ENCODE results near the gene H2BK1.

Gene H2BK1

GRCh38 chr7:151186640-151187408 is 23.5 kb downstream of the H2BK1 start, which contains the start of gene ASB10:
ASB10 (minus strand) TSS chr7:151187250; CDS start chr7:151187130, 120 bp downstream.
- Histone ChIP-seq H3K27ac (no peak within 1 kb of the TSS), H3K4me3 (ENCODE audit: low read depth, low read length) (no peak within 1 kb of the TSS), H3K27me3 (replicated peaks) (peaks cover 10% of the 10 kb centered on the region), H3K36me3 (replicated peaks) (no peaks in the 10 kb centered on the region)
- TF ChIP-seq, protein P1, sequence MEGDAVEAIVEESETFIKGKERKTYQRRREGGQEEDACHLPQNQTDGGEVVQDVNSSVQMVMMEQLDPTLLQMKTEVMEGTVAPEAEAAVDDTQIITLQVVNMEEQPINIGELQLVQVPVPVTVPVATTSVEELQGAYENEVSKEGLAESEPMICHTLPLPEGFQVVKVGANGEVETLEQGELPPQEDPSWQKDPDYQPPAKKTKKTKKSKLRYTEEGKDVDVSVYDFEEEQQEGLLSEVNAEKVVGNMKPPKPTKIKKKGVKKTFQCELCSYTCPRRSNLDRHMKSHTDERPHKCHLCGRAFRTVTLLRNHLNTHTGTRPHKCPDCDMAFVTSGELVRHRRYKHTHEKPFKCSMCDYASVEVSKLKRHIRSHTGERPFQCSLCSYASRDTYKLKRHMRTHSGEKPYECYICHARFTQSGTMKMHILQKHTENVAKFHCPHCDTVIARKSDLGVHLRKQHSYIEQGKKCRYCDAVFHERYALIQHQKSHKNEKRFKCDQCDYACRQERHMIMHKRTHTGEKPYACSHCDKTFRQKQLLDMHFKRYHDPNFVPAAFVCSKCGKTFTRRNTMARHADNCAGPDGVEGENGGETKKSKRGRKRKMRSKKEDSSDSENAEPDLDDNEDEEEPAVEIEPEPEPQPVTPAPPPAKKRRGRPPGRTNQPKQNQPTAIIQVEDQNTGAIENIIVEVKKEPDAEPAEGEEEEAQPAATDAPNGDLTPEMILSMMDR (IDR thresholded peaks at IDR 0.05; ENCODE audit: low read depth, low read length, missing control alignments), result no peak
- in situ Hi-C loops (cut with HindIII; ENCODE audit: low pct_ligation_motif_present, low sequenced_read_pairs), result no loop called here
- DNase-seq, result no peak

GRCh38 chr7:151185762-151186639 is 24.3 kb downstream of the H2BK1 start:
- Histone ChIP-seq H3K27ac (no peak overlapping the region), H3K4me3 (ENCODE audit: low read depth, low read length) (no peak overlapping the region), H3K27me3 (replicated peaks) (peaks cover 12% of the 10 kb centered on the region), H3K36me3 (replicated peaks) (no peaks in the 10 kb centered on the region)
- no peak for DNase-seq
- in situ Hi-C loops (cut with HindIII; ENCODE audit: low pct_ligation_motif_present, low sequenced_read_pairs), result no loop called here
- TF ChIP-seq, protein P1 (IDR thresholded peaks at IDR 0.05; ENCODE audit: low read depth, low read length, missing control alignments), result no peak

GRCh38 chr7:151181011-151181431 is 29.3 kb downstream of the H2BK1 start:
- TF ChIP-seq, protein P1 (IDR thresholded peaks at IDR 0.05; ENCODE audit: low read depth, low read length, missing control alignments), result no peak
- Histone ChIP-seq H3K27me3 (replicated peaks) (peaks cover 33% of the 10 kb centered on the region), H3K27ac (no peak overlapping the region), H3K36me3 (replicated peaks) (no peaks in the 10 kb centered on the region), H3K4me3 (ENCODE audit: low read depth, low read length) (no peak overlapping the region)
- no peak for DNase-seq
- in situ Hi-C loops (cut with HindIII; ENCODE audit: low pct_ligation_motif_present, low sequenced_read_pairs), result no loop called here

DNA sequence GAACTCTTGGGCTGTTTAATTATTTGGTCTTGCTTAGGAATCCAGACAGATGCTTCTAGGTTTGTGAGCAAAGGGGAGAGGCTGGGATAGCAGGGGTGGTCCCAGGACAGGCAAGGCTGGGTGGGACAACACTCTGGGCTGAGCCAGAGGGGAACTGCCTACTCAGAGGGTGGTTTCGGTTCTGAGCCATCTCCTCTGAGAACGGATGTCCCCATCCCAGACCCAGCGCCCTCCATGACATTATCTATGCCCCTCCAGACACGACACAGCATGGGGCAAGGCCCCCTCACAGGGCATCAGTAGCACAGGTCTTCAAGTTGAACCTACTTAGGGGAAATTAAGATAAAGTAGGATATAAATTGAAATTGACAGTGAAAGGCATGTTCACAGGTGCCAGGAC is 30.3 kb downstream of the H2BK1 start:
- no peak for DNase-seq
- H3K27me3 ChIP-seq (replicated peaks), result peaks cover 38% of the 10 kb centered on the region
- H3K4me3 ChIP-seq (ENCODE audit: low read depth, low read length), result no peak overlapping the region
- H3K27ac ChIP-seq, result no peak overlapping the region
- in situ Hi-C loops (cut with HindIII; ENCODE audit: low pct_ligation_motif_present, low sequenced_read_pairs), result no loop called here
- H3K36me3 ChIP-seq (replicated peaks), result no peaks in the 10 kb centered on the region
- TF ChIP-seq, protein P1 (IDR thresholded peaks at IDR 0.05; ENCODE audit: low read depth, low read length, missing control alignments), result no peak

- peaks cover 40% of the 10 kb centered on the region for H3K27me3 ChIP-seq (replicated peaks)
- no peak for DNase-seq
- TF ChIP-seq, protein P1 (IDR thresholded peaks at IDR 0.05; ENCODE audit: low read depth, low read length, missing control alignments), result no peak
- in situ Hi-C loops (cut with HindIII; ENCODE audit: low pct_ligation_motif_present, low sequenced_read_pairs), result no loop called here
- H3K36me3 ChIP-seq (replicated peaks), result no peaks in the 10 kb centered on the region
- no peak overlapping the region for H3K27ac ChIP-seq
- H3K4me3 ChIP-seq (ENCODE audit: low read depth, low read length), result no peak overlapping the region
These were observed 30.9 kb downstream of the H2BK1 start for GRCh38 chr7:151179287-151179860.

Measured in brain microvascular endothelial cell (primary cell).